Activated B cell treated with CpG ODN at 0.5 μM for 24 hours (primary cell): Measurements from ENCODE around the gene CLIC4. TPM values are rescaled to one million over a fixed set of nuclear protein-coding genes. Genes with fewer than 3 reads are reported as not detected.
"Not testable (repeated sequence)": the region's sequence is repeated elsewhere in the genome, so short reads cannot be mapped to it uniquely, and the experiment has no call there.

Experiments used
- ATAC-seq: fragments of 200-7000 bp; cut with Tn5 transposase; one replicate; pipeline ENCODE4 v1.10.0; 2021; ENCODE audit warnings: low read depth, mild to moderate bottlenecking, moderate library complexity
- CTCF ChIA-PET: fragments of 350-600 bp; sonication (Branson Sonifier 250); formaldehyde crosslinking; loops from one replicate; lab custom pipeline; 2021; ENCODE audit warnings: antibody characterized with exemption; lab: Charles Lee
- POLR2A ChIA-PET: fragments of 350-600 bp; sonication (Branson Sonifier 250); formaldehyde crosslinking; loops from one replicate; lab custom pipeline; 2021; ENCODE audit warnings: antibody characterized with exemption; lab: Charles Lee
- DNase-seq: peaks from one replicate; pipeline ENCODE4 v3.0.0; 2022
- H3K27ac Mint-ChIP-seq: one replicate; pipeline ENCODE4 v1.8.0; 2020; ENCODE audit warnings: mixed read lengths
- H3K27me3 Mint-ChIP-seq: one replicate; pipeline ENCODE4 v1.8.0; 2021; ENCODE audit warnings: mixed read lengths
- H3K36me3 Mint-ChIP-seq: one replicate; pipeline ENCODE4 v1.8.0; 2021; ENCODE audit warnings: low read depth, mixed read lengths
- H3K4me1 Mint-ChIP-seq: one replicate; pipeline ENCODE4 v1.8.0; 2021; ENCODE audit warnings: mixed read lengths
- H3K4me3 Mint-ChIP-seq: one replicate; pipeline ENCODE4 v1.8.0; 2020; ENCODE audit warnings: mild to moderate bottlenecking, mixed read lengths
- H3K9me3 Mint-ChIP-seq: one replicate; pipeline ENCODE4 v1.8.0; 2020; ENCODE audit warnings: mixed read lengths
- CTCF ChIP-seq: fragments of 200-600 bp; IDR thresholded peaks from one replicate; pipeline ENCODE4 v1.8.0; 2022; ENCODE audit warnings: antibody characterized with exemption, mild to moderate bottlenecking
- intact Hi-C: fragments of 100-400 bp; cut with micrococcal nuclease; formaldehyde crosslinking; loops from one replicate; pipeline ENCODE4 v1.15.1; 2024
- total RNA-seq: library from RNA; stranded (reverse); gene quantifications from 2 replicates; pipeline ENCODE4 v1.2.3, GENCODE V29; 2022

CLIC4 gene
- total RNA-seq, 1 donor from 2014 or later = 99.8 TPM

GRCh38 chr1:24749886-24750285, 4.6 kb downstream of the CLIC4 start:
- ChIA-PET CTCF (interaction anchor here (0.9 to 1.8 kb wide), 3 partner anchors 61 to 81 kb away, joined by 3 to 11 read pairs (median 6); no protein-coding TSS in a partner anchor), POLR2A (interaction anchor here (0.6 to 1.7 kb wide), 8 partner anchors 8 to 76 kb away, joined by 3 to 8 read pairs (median 3); no protein-coding TSS in a partner anchor)
- Mint-ChIP-seq H3K9me3 (no peaks in the 10 kb centered on the region), H3K36me3 (peaks cover 25% of the 10 kb centered on the region), H3K4me1 (peaks cover 74% of the 10 kb centered on the region), H3K27ac (peak overlapping the region; percentile 99), H3K27me3 (no peaks in the 10 kb centered on the region), H3K4me3 (no peak overlapping the region)
- intact Hi-C loops = loop anchor here (1.0 to 10.0 kb wide), 7 partner anchors 11 to 1385 kb away; partner anchors contain the start of genes NIPAL3, RCAN3 and ZNF436
- no peak for ATAC-seq
- DNase-seq = no peak
- no peak for TF ChIP-seq CTCF

GRCh38 chr1:24751833-24752232, 6.6 kb downstream of the CLIC4 start:
- H3K9me3 Mint-ChIP-seq = no peaks in the 10 kb centered on the region
- no peak for TF ChIP-seq CTCF
- H3K36me3 Mint-ChIP-seq = peaks cover 22% of the 10 kb centered on the region
- ChIA-PET POLR2A (no interaction called here), CTCF (interaction anchor here (0.9 to 1.9 kb wide), 3 partner anchors 25 to 79 kb away, joined by 3 to 11 read pairs (median 3); no protein-coding TSS in a partner anchor)
- H3K4me1 Mint-ChIP-seq = peaks cover 77% of the 10 kb centered on the region
- H3K27ac Mint-ChIP-seq = no peak overlapping the region
- H3K27me3 Mint-ChIP-seq = no peaks in the 10 kb centered on the region
- ATAC-seq (no peak), DNase-seq (no peak)
- intact Hi-C loops = no loop called here
- no peak overlapping the region for H3K4me3 Mint-ChIP-seq

GRCh38 chr1:24752305-24752704, 7.1 kb downstream of the CLIC4 start:
- CTCF ChIA-PET = interaction anchor here (0.9 to 1.9 kb wide), 3 partner anchors 25 to 78 kb away, joined by 3 to 11 read pairs (median 3); no protein-coding TSS in a partner anchor
- POLR2A ChIA-PET = no interaction called here
- H3K27ac Mint-ChIP-seq = no peak overlapping the region
- no peak overlapping the region for H3K4me3 Mint-ChIP-seq
- ATAC-seq = no peak
- peaks cover 25% of the 10 kb centered on the region for H3K36me3 Mint-ChIP-seq
- H3K4me1 Mint-ChIP-seq = peaks cover 77% of the 10 kb centered on the region
- no peak for TF ChIP-seq CTCF
- H3K27me3 Mint-ChIP-seq = no peaks in the 10 kb centered on the region
- DNase-seq = no peak
- H3K9me3 Mint-ChIP-seq = no peaks in the 10 kb centered on the region
- intact Hi-C loops = no loop called here

- ATAC-seq (no peak), DNase-seq (no peak)
- CTCF ChIA-PET = interaction anchor here (1.2 kb wide), 1 partner anchor 66 kb away, joined by 3 read pairs; no protein-coding TSS in a partner anchor
- intact Hi-C loops = no loop called here
- no peaks in the 10 kb centered on the region for H3K27me3 Mint-ChIP-seq
- peaks cover 74% of the 10 kb centered on the region for H3K4me1 Mint-ChIP-seq
- H3K4me3 Mint-ChIP-seq = no peak overlapping the region
- peaks cover 27% of the 10 kb centered on the region for H3K36me3 Mint-ChIP-seq
- POLR2A ChIA-PET = no interaction called here
- TF ChIP-seq CTCF = no peak
- no peaks in the 10 kb centered on the region for H3K9me3 Mint-ChIP-seq
- peak overlapping the region; percentile 32 for H3K27ac Mint-ChIP-seq
These were observed 9.0 kb downstream of the CLIC4 start for GRCh38 chr1:24754229-24754628.

- ChIA-PET CTCF (interaction anchor here (2.0 kb wide), 1 partner anchor 80 kb away, joined by 5 read pairs; no protein-coding TSS in a partner anchor), POLR2A (interaction anchor here (0.6 to 0.7 kb wide), 2 partner anchors 37 to 1064 kb away, joined by 3 to 4 read pairs; partner anchors contain the start of gene RPL11)
- H3K27ac Mint-ChIP-seq, H3K4me3 Mint-ChIP-seq, intact Hi-C loops, H3K27me3 Mint-ChIP-seq, ATAC-seq, DNase-seq, H3K9me3 Mint-ChIP-seq: not testable (repeated sequence)
- peaks cover 68% of the 10 kb centered on the region for H3K4me1 Mint-ChIP-seq
- peaks cover 25% of the 10 kb centered on the region for H3K36me3 Mint-ChIP-seq
These were observed 10.1 kb downstream of the CLIC4 start for GRCh38 chr1:24755323-24755722.
